GM12878 (cell line): ENCODE data around the gene SIDT2. TPM values are rescaled to one million over a fixed set of nuclear protein-coding genes. Genes with fewer than 3 reads are reported as not detected.

Experiments used
- ATF7 ChIP-seq: fragments of 450-650 bp; IDR thresholded peaks from 2 replicates; pipeline ENCODE4 v1.6.1; 2016; ENCODE audit warnings: low read depth, mild to moderate bottlenecking
- CHD1 ChIP-seq: IDR thresholded peaks from 2 replicates; pipeline ENCODE4 v1.6.1; 2012; ENCODE audit warnings: low read depth, low read length, improper control_type of control experiment
- CHD4 ChIP-seq: fragments of 200-600 bp; sonication (generic); IDR thresholded peaks from 2 replicates; pipeline ENCODE4 v1.6.1; 2016; ENCODE audit warnings: mild to moderate bottlenecking
- EED ChIP-seq: sonication (generic); IDR thresholded peaks from 2 replicates; pipeline ENCODE4 v1.6.1; 2016; ENCODE audit warnings: antibody characterized with exemption, low read depth
- ESRRA ChIP-seq: IDR thresholded peaks from 2 replicates; pipeline ENCODE4 v1.6.1; 2012; ENCODE audit warnings: mild to moderate bottlenecking, low read length, improper control_type of control experiment
- IKZF1 ChIP-seq: fragments of 450-650 bp; conservative IDR thresholded peaks from 2 replicates; pipeline ENCODE4 v1.6.1; 2017; ENCODE audit warnings: antibody characterized with exemption, mild to moderate bottlenecking
- IKZF2 ChIP-seq, 2 experiments: fragments of 450-650 bp; IDR thresholded peaks; 2 replicates each; pipeline ENCODE4 v1.6.1; 2017; ENCODE audit warnings: mild to moderate bottlenecking in 2 of 2, moderate library complexity in 2 of 2
- IRF3 ChIP-seq: fragments of 450-650 bp; IDR thresholded peaks from 2 replicates; pipeline ENCODE4 v1.6.1; 2014; ENCODE audit warnings: mild to moderate bottlenecking
- MYC ChIP-seq: IDR thresholded peaks from 2 replicates; pipeline ENCODE4 v1.6.1; 2011; ENCODE audit warnings: mild to moderate bottlenecking, low read length, moderate library complexity, inconsistent platforms; ENCODE audit not compliant: insufficient read depth, insufficient replicate concordance, insufficient read length, severe bottlenecking
- NBN ChIP-seq: fragments of 450-650 bp; IDR thresholded peaks from 2 replicates; pipeline ENCODE4 v1.6.1; 2016
- POLR2AphosphoS2 ChIP-seq: IDR thresholded peaks from 2 replicates; pipeline ENCODE4 v1.6.1; 2011; ENCODE audit warnings: low read depth, mild to moderate bottlenecking, low read length, improper control_type of control experiment, moderate library complexity
- POU2F2 ChIP-seq: IDR thresholded peaks from 3 replicates; pipeline ENCODE4 v1.6.1; 2011; ENCODE audit warnings: low read depth, mild to moderate bottlenecking, low read length, borderline replicate concordance
- RAD21 ChIP-seq: IDR thresholded peaks from 2 replicates; pipeline ENCODE4 v1.6.1; 2011; ENCODE audit warnings: mild to moderate bottlenecking, low read depth, low read length, moderate library complexity; ENCODE audit not compliant: insufficient read depth
- RUNX3 ChIP-seq: IDR thresholded peaks from 2 replicates; pipeline ENCODE4 v1.6.1; 2012; ENCODE audit warnings: low read length, inconsistent platforms
- ZBTB11 ChIP-seq: fragments of 450-650 bp; formaldehyde crosslinking; IDR thresholded peaks from 2 replicates; pipeline ENCODE4 v1.5.0; 2022; ENCODE audit warnings: mild to moderate bottlenecking, missing genetic modification characterization
- ZBTB40 ChIP-seq: fragments of 450-650 bp; IDR thresholded peaks from 2 replicates; pipeline ENCODE4 v1.6.1; 2016; ENCODE audit warnings: mild to moderate bottlenecking, moderate library complexity, borderline replicate concordance
- ZNF274 ChIP-seq: IDR thresholded peaks from one replicate; pipeline ENCODE4 v1.8.0; 2011; ENCODE audit not compliant: insufficient read length, insufficient read depth
- polyA plus RNA-seq, 11 experiments: library from polyadenylated mRNA; depleted of rRNA in 4 of 11; unstranded in 6 of 11; stranded (reverse) in 5 of 11; fragments of >200 nt; fragmentation: Nextera tagmentation in 4 of 11; fragmentation: Illumina TruSeq in 1 of 11; extraction: Ambion mirVana in 4 of 11; extraction: Trizol in 1 of 11; gene quantifications; 1 replicate in 1 of 11; 2 replicates in 10 of 11; pipeline versions ENCODE4 v1.2.1 to v1.2.3, GENCODE V29; 2011 to 2016; ENCODE audit warnings: inconsistent platforms in 2 of 11, missing spikeins in 2 of 11, low read depth in 1 of 11
- total RNA-seq, 4 experiments: library from RNA; depleted of rRNA in 3 of 4; stranded (reverse); fragments of >200 nt in 3 of 4; fragmentation: Illumina TruSeq in 1 of 4; extraction: Trizol in 1 of 4; gene quantifications; 2 replicates each; pipeline versions ENCODE4 v1.2.1 to v1.2.3, GENCODE V29; 2013 to 2021
- TF ChIP-seq, protein P1 (sequence below): IDR thresholded peaks from 2 replicates; pipeline ENCODE4 v1.6.1; 2012; ENCODE audit warnings: low read depth, low read length, improper control_type of control experiment
- TF ChIP-seq, protein P2 (sequence below): fragments of 450-650 bp; IDR thresholded peaks from 2 replicates; pipeline ENCODE4 v1.6.1; 2017; ENCODE audit warnings: mild to moderate bottlenecking, low read depth, inconsistent platforms; ENCODE audit not compliant: poor library complexity, severe bottlenecking

Gene SIDT2
- total and polyA plus RNA-seq, 10 of the 15 experiments (the other 5 are each of a cell fraction or from before 2014, with no cell fraction given): 4.9 to 23.9 (median 10.3) TPM

DNA sequence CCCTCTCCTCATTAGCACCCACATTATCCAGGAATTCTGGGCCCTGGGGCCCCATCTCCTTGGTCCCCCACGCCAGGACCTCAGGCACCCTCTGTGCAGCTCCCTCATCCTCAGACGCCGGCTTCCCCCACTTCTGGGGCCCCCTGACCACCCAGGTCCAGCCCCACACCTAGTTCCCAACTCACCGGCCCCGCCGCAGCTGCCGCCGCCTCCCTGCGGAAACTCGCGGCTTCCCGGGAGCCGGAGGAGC lies 53.2 kb downstream of the SIDT2 start, which contains the start of gene PCSK7 (continued):
- no peak; the same call in 1 of the 2 replicates for TF ChIP-seq ZBTB40
- no peak for TF ChIP-seq ZNF274
- no peak for TF ChIP-seq MYC
- 0 out of 2 replicates have a peak, but pooled peaks have one; percentile 6 for TF ChIP-seq NBN
- TF ChIP-seq ESRRA: no peak
- no peak for TF ChIP-seq IRF3
- TF ChIP-seq POLR2AphosphoS2: 0 out of 2 replicates have a peak, but pooled peaks have one; percentile 47
- 0 out of 2 replicates have a peak, but pooled peaks have one; percentile 2 for TF ChIP-seq CHD1
- no peak for TF ChIP-seq CHD4
- no peak for TF ChIP-seq ATF7
- TF ChIP-seq ZBTB11 (CRISPR knock-in tag): no peak
- no peak for TF ChIP-seq RAD21
- TF ChIP-seq POU2F2: no peak; the same call in 2 of the 3 replicates
- TF ChIP-seq IKZF2 (IDR thresholded peaks at IDR 0.05): peak; percentile 64 to 71; a peak in 3 of 4 replicates
- TF ChIP-seq, protein P1, sequence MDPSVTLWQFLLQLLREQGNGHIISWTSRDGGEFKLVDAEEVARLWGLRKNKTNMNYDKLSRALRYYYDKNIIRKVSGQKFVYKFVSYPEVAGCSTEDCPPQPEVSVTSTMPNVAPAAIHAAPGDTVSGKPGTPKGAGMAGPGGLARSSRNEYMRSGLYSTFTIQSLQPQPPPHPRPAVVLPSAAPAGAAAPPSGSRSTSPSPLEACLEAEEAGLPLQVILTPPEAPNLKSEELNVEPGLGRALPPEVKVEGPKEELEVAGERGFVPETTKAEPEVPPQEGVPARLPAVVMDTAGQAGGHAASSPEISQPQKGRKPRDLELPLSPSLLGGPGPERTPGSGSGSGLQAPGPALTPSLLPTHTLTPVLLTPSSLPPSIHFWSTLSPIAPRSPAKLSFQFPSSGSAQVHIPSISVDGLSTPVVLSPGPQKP: peak; percentile 49; the same call in 1 of the 2 replicates
- TF ChIP-seq EED: peak; percentile 77
- TF ChIP-seq, protein P2, sequence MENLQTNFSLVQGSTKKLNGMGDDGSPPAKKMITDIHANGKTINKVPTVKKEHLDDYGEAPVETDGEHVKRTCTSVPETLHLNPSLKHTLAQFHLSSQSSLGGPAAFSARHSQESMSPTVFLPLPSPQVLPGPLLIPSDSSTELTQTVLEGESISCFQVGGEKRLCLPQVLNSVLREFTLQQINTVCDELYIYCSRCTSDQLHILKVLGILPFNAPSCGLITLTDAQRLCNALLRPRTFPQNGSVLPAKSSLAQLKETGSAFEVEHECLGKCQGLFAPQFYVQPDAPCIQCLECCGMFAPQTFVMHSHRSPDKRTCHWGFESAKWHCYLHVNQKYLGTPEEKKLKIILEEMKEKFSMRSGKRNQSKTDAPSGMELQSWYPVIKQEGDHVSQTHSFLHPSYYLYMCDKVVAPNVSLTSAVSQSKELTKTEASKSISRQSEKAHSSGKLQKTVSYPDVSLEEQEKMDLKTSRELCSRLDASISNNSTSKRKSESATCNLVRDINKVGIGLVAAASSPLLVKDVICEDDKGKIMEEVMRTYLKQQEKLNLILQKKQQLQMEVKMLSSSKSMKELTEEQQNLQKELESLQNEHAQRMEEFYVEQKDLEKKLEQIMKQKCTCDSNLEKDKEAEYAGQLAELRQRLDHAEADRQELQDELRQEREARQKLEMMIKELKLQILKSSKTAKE: no peak
- peak; percentile 37; the same call in 1 of the 2 replicates for TF ChIP-seq RUNX3
- TF ChIP-seq IKZF1: peak; percentile 90
